ENCODE measurements around the gene HELT. TPM values are rescaled to one million over a fixed set of nuclear protein-coding genes. Genes with fewer than 3 reads are reported as not detected.

Gene HELT
- total and polyA plus RNA-seq, 4 donors = not detected

- Histone ChIP-seq H3K4me1 (ENCODE audit: control insufficient read depth in 4 of 4, insufficient read depth in 4 of 4, low read length in 3 of 4) (no peaks in the 10 kb centered on the region), H3K27ac (ENCODE audit: low read depth in 1 of 2, low read length in 2 of 2) (no peak overlapping the region), H3K9ac (ENCODE audit: low read depth in 1 of 2, low read length in 2 of 2) (no peak overlapping the region), H3K27me3 (ENCODE audit: control insufficient read depth in 4 of 4, insufficient read depth in 4 of 4, low read length in 3 of 4) (no peaks in the 10 kb centered on the region), H3K4me3 (ENCODE audit: low read depth in 1 of 3, low read length in 3 of 3) (no peak overlapping the region), H3K9me3 (ENCODE audit: control insufficient read depth in 4 of 4, low read length in 3 of 4) (no peaks in the 10 kb centered on the region), H3K36me3 (ENCODE audit: control insufficient read depth in 4 of 4, insufficient read depth in 3 of 4, low read depth in 1 of 4, low read length in 3 of 4) (no peaks in the 10 kb centered on the region)
- WGBS = 91% methylated on average over 15 of the region's 15 CpGs
- TF ChIP-seq CTCF (IDR thresholded peaks at IDR 0.05; ENCODE audit: low read depth, low read length, missing input control) (no peak), ZBTB33 (IDR thresholded peaks at IDR 0.05) (no peak), FOXA2 (IDR thresholded peaks at IDR 0.05) (no peak), HNF4A (conservative IDR thresholded peaks at IDR 0.05) (no peak), ATF3 (IDR thresholded peaks at IDR 0.05) (no peak), JUND (IDR thresholded peaks at IDR 0.05) (no peak), FOXA1 (IDR thresholded peaks at IDR 0.05) (no peak), TAF1 (conservative IDR thresholded peaks at IDR 0.05) (no peak)
- DNase-seq (ENCODE audit: low spot score) = no peak
Observed at GRCh38 chr4:184992422-184992821, 25.9 kb upstream of the HELT start.

DNA sequence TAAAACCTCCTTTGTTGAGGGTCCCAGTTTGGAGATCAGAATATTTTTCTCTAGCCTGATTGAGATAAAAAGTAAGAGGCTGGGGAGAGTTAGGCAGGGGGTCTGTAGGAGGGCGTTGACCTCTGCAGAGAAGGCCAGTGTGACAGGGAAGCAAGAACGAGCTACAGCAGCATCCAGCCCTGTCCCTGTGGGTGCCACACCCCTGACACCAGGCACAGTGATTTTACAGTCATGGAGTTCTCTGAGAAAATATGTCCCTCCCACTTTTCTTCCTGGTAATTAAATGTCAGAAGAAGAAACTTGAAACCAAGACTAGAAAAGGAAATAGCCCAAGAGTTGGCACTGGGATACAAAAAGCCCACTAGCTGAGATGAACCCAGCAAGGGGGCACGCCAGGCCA lies 25.0 kb upstream of the HELT start:
- H3K36me3 ChIP-seq (ENCODE audit: control insufficient read depth in 4 of 4, insufficient read depth in 3 of 4, low read depth in 1 of 4, low read length in 3 of 4) = no peaks in the 10 kb centered on the region
- H3K4me3 ChIP-seq (ENCODE audit: low read depth in 1 of 3, low read length in 3 of 3) = no peak overlapping the region
- no peaks in the 10 kb centered on the region for H3K27me3 ChIP-seq (ENCODE audit: control insufficient read depth in 4 of 4, insufficient read depth in 4 of 4, low read length in 3 of 4)
- no peak overlapping the region for H3K9ac ChIP-seq (ENCODE audit: low read depth in 1 of 2, low read length in 2 of 2)
- TF ChIP-seq YY1 (IDR thresholded peaks at IDR 0.05) (no peak), SP1 (IDR thresholded peaks at IDR 0.05) (no peak), EGR1 (IDR thresholded peaks at IDR 0.05; ENCODE audit: low read depth in 2 of 2) (no peak), CTCF (IDR thresholded peaks at IDR 0.05; ENCODE audit: low read depth, low read length, missing input control) (no peak), REST (IDR thresholded peaks at IDR 0.05) (no peak), RAD21 (IDR thresholded peaks at IDR 0.05) (no peak), ZBTB33 (IDR thresholded peaks at IDR 0.05) (no peak), FOXA1 (IDR thresholded peaks at IDR 0.05) (no peak), ATF3 (IDR thresholded peaks at IDR 0.05) (no peak), RXRA (IDR thresholded peaks at IDR 0.05) (no peak), TAF1 (conservative IDR thresholded peaks at IDR 0.05) (no peak), FOXA2 (IDR thresholded peaks at IDR 0.05) (no peak), NR2F2 (IDR thresholded peaks at IDR 0.05) (no peak), HNF4A (conservative IDR thresholded peaks at IDR 0.05) (no peak), HNF4G (IDR thresholded peaks at IDR 0.05) (no peak), GABPA (IDR thresholded peaks at IDR 0.05 in 1 of 2, conservative IDR thresholded peaks at IDR 0.05 in 1 of 2) (no peak), MAX (IDR thresholded peaks at IDR 0.05) (no peak), JUND (IDR thresholded peaks at IDR 0.05) (no peak)
- H3K4me1 ChIP-seq (ENCODE audit: control insufficient read depth in 4 of 4, insufficient read depth in 4 of 4, low read length in 3 of 4) = no peaks in the 10 kb centered on the region
- DNase-seq (ENCODE audit: low spot score) = no peak
- WGBS = 67% methylated on average over 3 of the region's 3 CpGs
- no peak overlapping the region for H3K27ac ChIP-seq (ENCODE audit: low read depth in 1 of 2, low read length in 2 of 2)
- H3K9me3 ChIP-seq (ENCODE audit: control insufficient read depth in 4 of 4, low read length in 3 of 4) = no peaks in the 10 kb centered on the region
